Measurements from ENCODE around the gene C1QTNF6. TPM values are rescaled to one million over a fixed set of nuclear protein-coding genes. Genes with fewer than 3 reads are reported as not detected.

Gene C1QTNF6
- total and polyA plus RNA-seq, 2 donors (not counting 3 experiments of a cell fraction or from before 2014, with no cell fraction given): 20.2 to 27.6 TPM

- BruUV-seq (replicated peaks): no TSS peak
- Histone ChIP-seq H3K9me3 (replicated peaks; ENCODE audit: control insufficient read depth, insufficient read depth, low read length) (no peaks in the 10 kb centered on the region), H3K36me3 (ENCODE audit: control insufficient read depth in 2 of 2, extremely low read depth in 1 of 2, insufficient read depth in 2 of 2, low read length in 2 of 2) (no peaks in the 10 kb centered on the region), H3K9me1 (replicated peaks; ENCODE audit: control insufficient read depth, extremely low read depth, insufficient read depth, low read length) (no peaks in the 10 kb centered on the region), H3K4me3 (replicated peaks in 1 of 3; ENCODE audit: insufficient read depth in 1 of 3, low read depth in 1 of 3, low read length in 3 of 3) (no peak overlapping the region), H4K20me1 (replicated peaks; ENCODE audit: control insufficient read depth, extremely low read depth, insufficient read depth, low read length) (no peaks in the 10 kb centered on the region), H3K27ac (ENCODE audit: insufficient read depth, low read depth, low read length) (no peak overlapping the region), H3K4me2 (ENCODE audit: insufficient read depth, low read length) (no peak overlapping the region), H3K27me3 (ENCODE audit: control insufficient read depth in 2 of 2, insufficient read depth in 2 of 2, low read length in 2 of 2) (peaks cover 0 to 3% of the 10 kb centered on the region in 2 experiments), H2AFZ (ENCODE audit: low read depth, low read length) (no peak overlapping the region), H3K79me2 (ENCODE audit: control insufficient read depth, insufficient read depth, low read length) (no peaks in the 10 kb centered on the region), H3K4me1 (ENCODE audit: control insufficient read depth, extremely low read depth, insufficient read depth, low read length) (no peaks in the 10 kb centered on the region), H3K9ac (replicated peaks; ENCODE audit: extremely low read depth, insufficient read depth, low read length) (no peak overlapping the region)
- TF ChIP-seq MYC (IDR thresholded peaks at IDR 0.05; ENCODE audit: low read depth, low read length) (no peak), EZH2 (IDR thresholded peaks at IDR 0.05; ENCODE audit: borderline replicate concordance, low read depth, low read length, severe bottlenecking) (no peak), FOS (IDR thresholded peaks at IDR 0.05; ENCODE audit: borderline replicate concordance, insufficient read depth, low read length) (no peak), GATA2 (IDR thresholded peaks at IDR 0.05; ENCODE audit: insufficient read depth, insufficient read length, low read depth, low read length) (no peak), POLR2A (IDR thresholded peaks at IDR 0.05; ENCODE audit: low read depth, low read length) (no peak), JUN (IDR thresholded peaks at IDR 0.05; ENCODE audit: borderline replicate concordance, insufficient read depth, insufficient read length, low read depth) (no peak), POLR2AphosphoS5 (IDR thresholded peaks at IDR 0.05; ENCODE audit: insufficient read depth, low read depth, low read length) (no peak), MAX (IDR thresholded peaks at IDR 0.05; ENCODE audit: insufficient read depth, insufficient read length) (no peak), CTCF (IDR thresholded peaks at IDR 0.05; ENCODE audit: extremely low read depth in 1 of 2, insufficient read depth in 1 of 2, low read depth in 1 of 2, low read length in 2 of 2) (no peak)
- FAIRE-seq: no peak
- intact Hi-C loops (cut with micrococcal nuclease) (no loop called here), dilution Hi-C loops (cut with MboI; ENCODE audit: extremely low pct_ligation_motif_present, low sequenced_read_pairs) (no loop called here)
- CTCF ChIA-PET: interaction anchor here (0.7 to 1.4 kb wide), 3 partner anchors 9 to 50 kb away, joined by 3 to 6 read pairs (median 3); no protein-coding TSS in a partner anchor
- POLR2A ChIA-PET: no interaction called here
- no peak for DNase-seq (ENCODE audit: low read depth, low spot score)
Measured at GRCh38 chr22:37210041-37210803, 22.2 kb upstream of the C1QTNF6 start.

Measured in endothelial cell of umbilical vein (primary cell).